Activated gamma-delta T cell treated with Interleukin-2 at 50 U/mL for 16 hours (primary cell): Measurements from ENCODE around the gene ETV4.
A peak's percentile ranks its signal among the peaks of the same experiment; 100 is the strongest.

ENCODE experiments used
- DNase-seq: peaks from one replicate; pipeline ENCODE4 v3.0.0-alpha.2; 2020

Gene ETV4

GRCh38 chr17:43546319-43547188 is at the start of gene ETV4:
ETV4 (minus strand) TSS chr17:43546340; CDS start chr17:43545617, 723 bp downstream.
- DNase-seq: peak; percentile 89

GRCh38 chr17:43595466-43595865 is 49.3 kb upstream of the ETV4 start:
- no peak for DNase-seq

GRCh38 chr17:43591779-43592562 is 45.8 kb upstream of the ETV4 start:
- DNase-seq: no peak

GRCh38 chr17:43591001-43591400 is 44.9 kb upstream of the ETV4 start:
- DNase-seq: no peak

GRCh38 chr17:43588664-43589435 is 42.7 kb upstream of the ETV4 start:
- DNase-seq: no peak

- no peak for DNase-seq
Measured at GRCh38 chr17:43588121-43588520, 42.0 kb upstream of the ETV4 start.

GRCh38 chr17:43587647-43588046 is 41.5 kb upstream of the ETV4 start:
- DNase-seq: no peak

- no peak for DNase-seq
Measured at GRCh38 chr17:43584666-43585102, 38.5 kb upstream of the ETV4 start.

- no peak for DNase-seq
Measured at GRCh38 chr17:43583332-43583731, 37.2 kb upstream of the ETV4 start.

GRCh38 chr17:43581613-43582012 is 35.5 kb upstream of the ETV4 start:
- DNase-seq: no peak

- no peak for DNase-seq
Measured at GRCh38 chr17:43581130-43581529, 35.0 kb upstream of the ETV4 start.

- DNase-seq: no peak
Measured at GRCh38 chr17:43579566-43580140, 33.5 kb upstream of the ETV4 start.

- DNase-seq: no peak
Measured at GRCh38 chr17:43578699-43579565, 32.8 kb upstream of the ETV4 start.

GRCh38 chr17:43578404-43578698 is 32.2 kb upstream of the ETV4 start:
- DNase-seq: no peak

- no peak for DNase-seq
Measured at GRCh38 chr17:43577664-43578403, 31.7 kb upstream of the ETV4 start.

GRCh38 chr17:43576563-43577229 is 30.6 kb upstream of the ETV4 start:
- peak; percentile 57 for DNase-seq

GRCh38 chr17:43574896-43575525 is 28.9 kb upstream of the ETV4 start:
- DNase-seq: no peak

- DNase-seq: no peak
Measured at GRCh38 chr17:43574348-43574747, 28.2 kb upstream of the ETV4 start.

GRCh38 chr17:43573579-43574321 is 27.6 kb upstream of the ETV4 start:
- DNase-seq: no peak
